Measurements from ENCODE around the gene HLA-B.

The HLA-B gene

DNA sequence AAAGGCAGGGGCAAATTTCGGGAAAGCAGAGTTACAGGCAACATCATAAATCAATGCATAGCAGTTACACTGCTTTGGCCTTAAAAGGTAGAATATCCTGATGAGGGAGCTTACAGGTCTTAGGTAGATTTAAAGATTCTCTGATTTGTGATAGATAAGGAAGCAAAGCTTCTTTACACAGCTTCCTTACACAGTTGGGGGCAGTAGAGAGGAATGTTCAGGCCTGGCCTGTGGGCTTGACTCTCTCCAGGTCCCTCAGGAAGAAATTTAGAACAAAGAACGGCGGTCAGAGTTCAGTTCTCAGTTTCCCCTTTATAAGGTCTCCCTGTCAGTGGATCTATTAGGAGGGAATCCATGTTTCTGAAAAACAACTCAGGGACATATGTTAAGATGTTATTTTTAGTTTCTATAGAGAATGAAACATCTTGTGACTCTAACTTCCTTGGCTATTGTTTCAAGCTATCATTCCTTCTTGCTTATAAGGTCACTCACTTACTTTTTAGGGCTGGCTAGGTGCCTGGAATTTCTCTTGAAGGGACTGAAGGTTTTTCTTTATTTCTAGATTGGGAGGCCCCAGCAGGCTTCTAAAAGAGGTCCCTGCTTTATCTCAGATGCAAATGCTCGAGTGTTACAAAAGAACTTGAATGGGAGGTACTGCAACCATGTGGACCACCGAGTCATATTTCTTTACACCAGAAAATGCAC, 11.8 kb downstream of the HLA-B start (continued):
- TF ChIP-seq ZNF565 (CRISPR knock-in tag; conservative IDR thresholded peaks at IDR 0.05; ENCODE audit: low read depth): no peak
- no peak for TF ChIP-seq SNAI2 (CRISPR knock-in tag; IDR thresholded peaks at IDR 0.05)

DNA sequence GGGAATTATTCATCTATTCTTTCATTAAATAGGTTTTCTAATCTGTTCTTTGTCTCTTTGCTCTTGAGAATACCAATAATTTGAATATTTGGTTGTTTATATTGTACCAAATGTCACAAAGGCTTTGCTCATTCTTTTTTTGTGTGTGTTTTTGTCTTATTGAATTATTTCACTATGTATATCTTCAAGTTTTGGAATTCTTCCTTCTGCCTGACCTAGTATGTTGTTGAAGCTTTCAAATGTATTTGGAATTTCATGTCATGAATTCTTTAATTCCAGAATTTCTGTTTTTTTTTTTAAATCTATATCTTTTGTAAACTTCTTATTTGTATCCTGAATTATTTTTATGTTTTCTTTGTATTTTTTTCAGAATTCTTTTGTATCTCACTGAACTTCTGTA, 16.8 kb downstream of the HLA-B start:
- TF ChIP-seq, protein P1, sequence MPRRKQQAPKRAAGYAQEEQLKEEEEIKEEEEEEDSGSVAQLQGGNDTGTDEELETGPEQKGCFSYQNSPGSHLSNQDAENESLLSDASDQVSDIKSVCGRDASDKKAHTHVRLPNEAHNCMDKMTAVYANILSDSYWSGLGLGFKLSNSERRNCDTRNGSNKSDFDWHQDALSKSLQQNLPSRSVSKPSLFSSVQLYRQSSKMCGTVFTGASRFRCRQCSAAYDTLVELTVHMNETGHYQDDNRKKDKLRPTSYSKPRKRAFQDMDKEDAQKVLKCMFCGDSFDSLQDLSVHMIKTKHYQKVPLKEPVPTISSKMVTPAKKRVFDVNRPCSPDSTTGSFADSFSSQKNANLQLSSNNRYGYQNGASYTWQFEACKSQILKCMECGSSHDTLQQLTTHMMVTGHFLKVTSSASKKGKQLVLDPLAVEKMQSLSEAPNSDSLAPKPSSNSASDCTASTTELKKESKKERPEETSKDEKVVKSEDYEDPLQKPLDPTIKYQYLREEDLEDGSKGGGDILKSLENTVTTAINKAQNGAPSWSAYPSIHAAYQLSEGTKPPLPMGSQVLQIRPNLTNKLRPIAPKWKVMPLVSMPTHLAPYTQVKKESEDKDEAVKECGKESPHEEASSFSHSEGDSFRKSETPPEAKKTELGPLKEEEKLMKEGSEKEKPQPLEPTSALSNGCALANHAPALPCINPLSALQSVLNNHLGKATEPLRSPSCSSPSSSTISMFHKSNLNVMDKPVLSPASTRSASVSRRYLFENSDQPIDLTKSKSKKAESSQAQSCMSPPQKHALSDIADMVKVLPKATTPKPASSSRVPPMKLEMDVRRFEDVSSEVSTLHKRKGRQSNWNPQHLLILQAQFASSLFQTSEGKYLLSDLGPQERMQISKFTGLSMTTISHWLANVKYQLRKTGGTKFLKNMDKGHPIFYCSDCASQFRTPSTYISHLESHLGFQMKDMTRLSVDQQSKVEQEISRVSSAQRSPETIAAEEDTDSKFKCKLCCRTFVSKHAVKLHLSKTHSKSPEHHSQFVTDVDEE (CRISPR knock-in tag; IDR thresholded peaks at IDR 0.05): no peak
- TF ChIP-seq ZNF565 (CRISPR knock-in tag; conservative IDR thresholded peaks at IDR 0.05; ENCODE audit: low read depth) (no peak), ZNF8 (CRISPR knock-in tag; IDR thresholded peaks at IDR 0.05) (no peak), CSDC2 (CRISPR knock-in tag; IDR thresholded peaks at IDR 0.05) (no peak), ZFP30 (CRISPR knock-in tag; IDR thresholded peaks at IDR 0.05) (no peak), ZNF70 (CRISPR knock-in tag; IDR thresholded peaks at IDR 0.05) (no peak), TCF4 (CRISPR knock-in tag; IDR thresholded peaks at IDR 0.05; ENCODE audit: borderline replicate concordance) (no peak), ESRRG (CRISPR knock-in tag; IDR thresholded peaks at IDR 0.05) (no peak), PPARA (CRISPR knock-in tag; IDR thresholded peaks at IDR 0.05; ENCODE audit: borderline replicate concordance) (no peak), ISL1 (CRISPR knock-in tag; IDR thresholded peaks at IDR 0.05) (no peak), ZFP3 (CRISPR knock-in tag; IDR thresholded peaks at IDR 0.05) (no peak), BACH2 (CRISPR knock-in tag; IDR thresholded peaks at IDR 0.05; ENCODE audit: borderline replicate concordance) (no peak), TOX (CRISPR knock-in tag; IDR thresholded peaks at IDR 0.05; ENCODE audit: borderline replicate concordance) (no peak), OSR1 (CRISPR knock-in tag; IDR thresholded peaks at IDR 0.05) (no peak)
- TF ChIP-seq, protein P2, sequence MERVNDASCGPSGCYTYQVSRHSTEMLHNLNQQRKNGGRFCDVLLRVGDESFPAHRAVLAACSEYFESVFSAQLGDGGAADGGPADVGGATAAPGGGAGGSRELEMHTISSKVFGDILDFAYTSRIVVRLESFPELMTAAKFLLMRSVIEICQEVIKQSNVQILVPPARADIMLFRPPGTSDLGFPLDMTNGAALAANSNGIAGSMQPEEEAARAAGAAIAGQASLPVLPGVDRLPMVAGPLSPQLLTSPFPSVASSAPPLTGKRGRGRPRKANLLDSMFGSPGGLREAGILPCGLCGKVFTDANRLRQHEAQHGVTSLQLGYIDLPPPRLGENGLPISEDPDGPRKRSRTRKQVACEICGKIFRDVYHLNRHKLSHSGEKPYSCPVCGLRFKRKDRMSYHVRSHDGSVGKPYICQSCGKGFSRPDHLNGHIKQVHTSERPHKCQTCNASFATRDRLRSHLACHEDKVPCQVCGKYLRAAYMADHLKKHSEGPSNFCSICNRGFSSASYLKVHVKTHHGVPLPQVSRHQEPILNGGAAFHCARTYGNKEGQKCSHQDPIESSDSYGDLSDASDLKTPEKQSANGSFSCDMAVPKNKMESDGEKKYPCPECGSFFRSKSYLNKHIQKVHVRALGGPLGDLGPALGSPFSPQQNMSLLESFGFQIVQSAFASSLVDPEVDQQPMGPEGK (CRISPR knock-in tag; IDR thresholded peaks at IDR 0.05; ENCODE audit: borderline replicate concordance): no peak
- TF ChIP-seq, protein P3, sequence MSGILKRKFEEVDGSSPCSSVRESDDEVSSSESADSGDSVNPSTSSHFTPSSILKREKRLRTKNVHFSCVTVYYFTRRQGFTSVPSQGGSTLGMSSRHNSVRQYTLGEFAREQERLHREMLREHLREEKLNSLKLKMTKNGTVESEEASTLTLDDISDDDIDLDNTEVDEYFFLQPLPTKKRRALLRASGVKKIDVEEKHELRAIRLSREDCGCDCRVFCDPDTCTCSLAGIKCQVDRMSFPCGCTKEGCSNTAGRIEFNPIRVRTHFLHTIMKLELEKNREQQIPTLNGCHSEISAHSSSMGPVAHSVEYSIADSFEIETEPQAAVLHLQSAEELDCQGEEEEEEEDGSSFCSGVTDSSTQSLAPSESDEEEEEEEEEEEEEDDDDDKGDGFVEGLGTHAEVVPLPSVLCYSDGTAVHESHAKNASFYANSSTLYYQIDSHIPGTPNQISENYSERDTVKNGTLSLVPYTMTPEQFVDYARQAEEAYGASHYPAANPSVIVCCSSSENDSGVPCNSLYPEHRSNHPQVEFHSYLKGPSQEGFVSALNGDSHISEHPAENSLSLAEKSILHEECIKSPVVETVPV (CRISPR knock-in tag; IDR thresholded peaks at IDR 0.05): no peak
- TF ChIP-seq, protein P4, sequence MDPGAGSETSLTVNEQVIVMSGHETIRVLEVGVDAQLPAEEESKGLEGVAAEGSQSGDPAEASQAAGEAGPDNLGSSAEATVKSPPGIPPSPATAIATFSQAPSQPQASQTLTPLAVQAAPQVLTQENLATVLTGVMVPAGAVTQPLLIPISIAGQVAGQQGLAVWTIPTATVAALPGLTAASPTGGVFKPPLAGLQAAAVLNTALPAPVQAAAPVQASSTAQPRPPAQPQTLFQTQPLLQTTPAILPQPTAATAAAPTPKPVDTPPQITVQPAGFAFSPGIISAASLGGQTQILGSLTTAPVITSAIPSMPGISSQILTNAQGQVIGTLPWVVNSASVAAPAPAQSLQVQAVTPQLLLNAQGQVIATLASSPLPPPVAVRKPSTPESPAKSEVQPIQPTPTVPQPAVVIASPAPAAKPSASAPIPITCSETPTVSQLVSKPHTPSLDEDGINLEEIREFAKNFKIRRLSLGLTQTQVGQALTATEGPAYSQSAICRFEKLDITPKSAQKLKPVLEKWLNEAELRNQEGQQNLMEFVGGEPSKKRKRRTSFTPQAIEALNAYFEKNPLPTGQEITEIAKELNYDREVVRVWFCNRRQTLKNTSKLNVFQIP (CRISPR knock-in tag; IDR thresholded peaks at IDR 0.05; ENCODE audit: borderline replicate concordance, low read depth): no peak
- ATAC-seq: no peak

DNA sequence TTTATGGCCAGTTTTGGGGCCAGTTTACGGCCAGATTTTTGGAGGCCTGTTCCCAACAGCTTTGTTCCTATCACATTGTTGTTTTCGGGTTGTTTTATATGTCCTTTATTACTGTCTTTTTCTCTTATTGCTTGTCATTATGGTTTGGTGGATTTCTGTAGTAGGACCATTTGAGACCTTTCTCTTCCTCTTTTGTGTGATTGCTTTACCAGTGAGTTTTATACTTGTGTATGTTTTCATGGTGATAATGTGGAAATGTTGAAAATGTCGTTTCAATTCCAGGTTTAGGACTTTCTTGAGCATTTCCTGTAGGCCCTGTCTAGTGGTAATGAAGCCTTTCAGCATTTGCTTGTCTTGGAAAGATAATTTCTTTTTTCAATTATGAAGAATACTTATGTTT, 17.8 kb downstream of the HLA-B start:
- no peak for TF ChIP-seq TCF4 (CRISPR knock-in tag; IDR thresholded peaks at IDR 0.05; ENCODE audit: borderline replicate concordance)
- no peak for TF ChIP-seq SNAI2 (CRISPR knock-in tag; IDR thresholded peaks at IDR 0.05)
- no peak for TF ChIP-seq TOX (CRISPR knock-in tag; IDR thresholded peaks at IDR 0.05; ENCODE audit: borderline replicate concordance)
- TF ChIP-seq, protein P3 (CRISPR knock-in tag; IDR thresholded peaks at IDR 0.05): no peak
- no peak for TF ChIP-seq ISL1 (CRISPR knock-in tag; IDR thresholded peaks at IDR 0.05)
- TF ChIP-seq ESRRG (CRISPR knock-in tag; IDR thresholded peaks at IDR 0.05): no peak
- TF ChIP-seq, protein P2 (CRISPR knock-in tag; IDR thresholded peaks at IDR 0.05; ENCODE audit: borderline replicate concordance): no peak
- no peak for TF ChIP-seq OSR1 (CRISPR knock-in tag; IDR thresholded peaks at IDR 0.05)
- no peak for TF ChIP-seq GLIS3 (CRISPR knock-in tag; IDR thresholded peaks at IDR 0.05)
- no peak for TF ChIP-seq CSDC2 (CRISPR knock-in tag; IDR thresholded peaks at IDR 0.05)
- no peak for TF ChIP-seq ZNF70 (CRISPR knock-in tag; IDR thresholded peaks at IDR 0.05)
- no peak for TF ChIP-seq ZC3H10 (CRISPR knock-in tag; IDR thresholded peaks at IDR 0.05)
- ATAC-seq: no peak

All from SK-N-SH treated with all-trans-retinoic acid at 6 μM for 48 hours (cell line).